ENCODE data around the gene ACAA2.

GRCh38 chr18:49811151-49811938 is 2.0 kb downstream of the ACAA2 start:
- TF ChIP-seq CTCF (IDR thresholded peaks at IDR 0.05): peak in 2 of 5 experiments; percentile 28 to 43
- TF ChIP-seq EP300 (IDR thresholded peaks at IDR 0.05; ENCODE audit: low read depth): no peak
- peak; percentile 34 for TF ChIP-seq POLR2A (IDR thresholded peaks at IDR 0.05)

All from transverse colon (tissue), 3 donors.